Panc1 (cell line): ENCODE results near the gene PSMC6. TPM values are rescaled to one million over a fixed set of nuclear protein-coding genes. Genes with fewer than 3 reads are reported as not detected.

Experiments
- ATAC-seq: fragments of 200-7000 bp; cut with Tn5 transposase; 2 replicates; pipeline ENCODE4 v1.9.1; 2020; ENCODE audit warnings: mild to moderate bottlenecking, moderate library complexity
- BruUV-seq: library from RNA; stranded (reverse); fragments of 400-500 nt; replicated peaks from 2 replicates; lab custom pipeline; 2021; lab: Mats Ljungman, UMichigan
- CTCF ChIA-PET: fragments of 300-600 bp; sonication (Branson Sonifier 250); formaldehyde crosslinking; loops from one replicate; lab custom pipeline; 2022; ENCODE audit warnings: antibody characterized with exemption; lab: Charles Lee
- POLR2A ChIA-PET: fragments of 300-600 bp; sonication (Branson Sonifier 250); formaldehyde crosslinking; loops from one replicate; lab custom pipeline; 2022; ENCODE audit warnings: antibody characterized with exemption; lab: Charles Lee
- DNase-seq: peaks from one replicate; pipeline ENCODE4 v3.0.0-alpha.2; 2010; ENCODE audit warnings: low read depth, low spot score
- H3K27ac ChIP-seq: 2 replicates; pipeline ENCODE4 v1.5.1; 2011; ENCODE audit warnings: mild to moderate bottlenecking, low read length, inconsistent platforms
- H3K27me3 ChIP-seq: fragments of 200-500 bp; sonication (Bioruptor generic); 2 replicates; pipeline ENCODE4 v1.6.0; 2014; ENCODE audit warnings: low read length, inconsistent platforms; ENCODE audit not compliant: control insufficient read depth, insufficient read depth
- H3K36me3 ChIP-seq: fragments of 200-500 bp; sonication (Bioruptor generic); 2 replicates; pipeline ENCODE4 v1.5.1; 2014; ENCODE audit warnings: inconsistent platforms, mild to moderate bottlenecking, low read length, moderate library complexity; ENCODE audit not compliant: control insufficient read depth, insufficient read depth
- H3K4me1 ChIP-seq: 2 replicates; pipeline ENCODE4 v1.5.1; 2011; ENCODE audit warnings: inconsistent platforms, mild to moderate bottlenecking, low read length, moderate library complexity; ENCODE audit not compliant: control insufficient read depth, insufficient read depth
- H3K4me3 ChIP-seq, 2 experiments: 2 replicates each; pipeline ENCODE4 v1.5.1; 2011 to 2012; ENCODE audit warnings: low read depth in 2 of 2, low read length in 2 of 2, mild to moderate bottlenecking in 2 of 2, inconsistent platforms in 1 of 2, moderate library complexity in 1 of 2
- H3K9me3 ChIP-seq: fragments of 200-500 bp; sonication (Bioruptor generic); 2 replicates; pipeline ENCODE4 v1.5.1; 2014; ENCODE audit warnings: low read depth, mild to moderate bottlenecking, inconsistent platforms, low read length, moderate library complexity; ENCODE audit not compliant: control insufficient read depth, insufficient read depth
- CTCF ChIP-seq: fragments of 450-650 bp; IDR thresholded peaks from 2 replicates; pipeline ENCODE4 v1.5.1; 2017; ENCODE audit warnings: mild to moderate bottlenecking
- POLR2AphosphoS5 ChIP-seq: IDR thresholded peaks from 2 replicates; pipeline ENCODE4 v1.6.1; 2012; ENCODE audit warnings: mild to moderate bottlenecking, low read depth, low read length, moderate library complexity
- REST ChIP-seq, 2 experiments: IDR thresholded peaks; 2 replicates each; pipeline ENCODE4 v1.6.1; 2011 to 2012; ENCODE audit warnings: low read depth in 2 of 2, control low read depth in 1 of 2, low read length in 1 of 2, mild to moderate bottlenecking in 1 of 2, moderate library complexity in 1 of 2; ENCODE audit not compliant: insufficient read depth in 1 of 2
- SIN3A ChIP-seq: IDR thresholded peaks from 2 replicates; pipeline ENCODE4 v1.6.1; 2012; ENCODE audit warnings: low read depth, mild to moderate bottlenecking, low read length, moderate library complexity, borderline replicate concordance; ENCODE audit not compliant: insufficient read depth
- TCF7L2 ChIP-seq: IDR thresholded peaks from 2 replicates; pipeline ENCODE4 v1.6.1; 2011; ENCODE audit warnings: mild to moderate bottlenecking, low read depth, low read length, inconsistent platforms
- in situ Hi-C: cut with HindIII; loops from 2 replicates; pipeline ENCODE4 v1.10.0; 2016; ENCODE audit warnings: low sequenced_read_pairs, low pct_unique_long_range_greater_than_20kb
- intact Hi-C: fragments of 100-400 bp; cut with micrococcal nuclease; formaldehyde crosslinking; loops from one replicate; pipeline ENCODE4 v1.10.0; 2022; ENCODE audit not compliant: unreplicated experiment
- total RNA-seq: library from RNA; stranded (reverse); gene quantifications from one replicate; pipeline ENCODE4 v1.2.1, GENCODE V29; 2021; ENCODE audit not compliant: unreplicated experiment

Gene PSMC6
- total RNA-seq, 1 experiment from 2014 or later = 62.1 TPM

- BruUV-seq = no TSS peak
- intact Hi-C loops (no loop called here), in situ Hi-C loops (no loop called here)
- Histone ChIP-seq H3K27ac (peak overlapping the region; percentile 85), H3K4me1 (no peaks in the 10 kb centered on the region), H3K4me3 (peak overlapping the region; percentile 85 to 91), H3K36me3 (peaks cover 15% of the 10 kb centered on the region), H3K9me3 (no peaks in the 10 kb centered on the region), H3K27me3 (no peaks in the 10 kb centered on the region)
- ATAC-seq = no peak
- CTCF ChIA-PET = no interaction called here
- TF ChIP-seq CTCF (no peak), POLR2AphosphoS5 (no peak), SIN3A (no peak), REST (IDR thresholded peaks at IDR 0.05; ENCODE audit: insufficient read depth in 1 of 2, low read depth in 2 of 2, low read length in 1 of 2) (no peak), TCF7L2 (no peak)
- POLR2A ChIA-PET = interaction anchor here (0.7 kb wide), 1 partner anchor 51 kb away, joined by 7 read pairs; no protein-coding TSS in a partner anchor
- DNase-seq = no peak
These were observed 23.7 kb downstream of the PSMC6 start for GRCh38 chr14:52730709-52731111.

- intact Hi-C loops = no loop called here
- no peak for ATAC-seq
These were observed 26.8 kb downstream of the PSMC6 start for GRCh38 chr14:52733824-52734223.

More at GRCh38 chr14:52733824-52734223, 26.8 kb downstream of the PSMC6 start:
- in situ Hi-C loops = no loop called here
- H3K36me3 ChIP-seq = peaks cover 6% of the 10 kb centered on the region; the same call in 1 of the 2 replicates
- no peak overlapping the region for H3K27ac ChIP-seq
- H3K27me3 ChIP-seq = no peaks in the 10 kb centered on the region
- TF ChIP-seq SIN3A = no peak
- no peak for TF ChIP-seq REST (IDR thresholded peaks at IDR 0.05; ENCODE audit: insufficient read depth in 1 of 2, low read depth in 2 of 2, low read length in 1 of 2)
- TF ChIP-seq CTCF = no peak
- no peak for TF ChIP-seq POLR2AphosphoS5
- no peak for TF ChIP-seq TCF7L2
- POLR2A ChIA-PET = no interaction called here
- BruUV-seq = no TSS peak
- CTCF ChIA-PET = no interaction called here
- H3K4me3 ChIP-seq = no peak overlapping the region
- no peak for DNase-seq
- H3K9me3 ChIP-seq = no peaks in the 10 kb centered on the region
- no peaks in the 10 kb centered on the region for H3K4me1 ChIP-seq
